Keratinocyte (primary cell): Measurements from ENCODE around the gene NFYC.

Experiments used
- EZH2 ChIP-seq: IDR thresholded peaks from one replicate; pipeline ENCODE4 v1.6.1; 2012; ENCODE audit warnings: inconsistent platforms, mild to moderate bottlenecking, low read length, moderate library complexity
- TF ChIP-seq, protein P1 (sequence below), 3 experiments: IDR thresholded peaks in 1 of 3; conservative IDR thresholded peaks in 1 of 3; optimal IDR thresholded peaks in 1 of 3; 2 replicates in 2 of 3; 3 replicates in 1 of 3; pipeline versions ENCODE3 to v1.5.1; 2011; ENCODE audit warnings: low read length in 3 of 3, mild to moderate bottlenecking in 3 of 3, moderate library complexity in 2 of 3, control low read depth in 1 of 3, inconsistent platforms in 1 of 3; ENCODE audit not compliant: insufficient read depth in 2 of 3; ENCODE audit errors: extremely low read depth in 1 of 3

GRCh38 chr1:40715491-40716059, 24.1 kb downstream of the NFYC start:
- TF ChIP-seq, protein P1, sequence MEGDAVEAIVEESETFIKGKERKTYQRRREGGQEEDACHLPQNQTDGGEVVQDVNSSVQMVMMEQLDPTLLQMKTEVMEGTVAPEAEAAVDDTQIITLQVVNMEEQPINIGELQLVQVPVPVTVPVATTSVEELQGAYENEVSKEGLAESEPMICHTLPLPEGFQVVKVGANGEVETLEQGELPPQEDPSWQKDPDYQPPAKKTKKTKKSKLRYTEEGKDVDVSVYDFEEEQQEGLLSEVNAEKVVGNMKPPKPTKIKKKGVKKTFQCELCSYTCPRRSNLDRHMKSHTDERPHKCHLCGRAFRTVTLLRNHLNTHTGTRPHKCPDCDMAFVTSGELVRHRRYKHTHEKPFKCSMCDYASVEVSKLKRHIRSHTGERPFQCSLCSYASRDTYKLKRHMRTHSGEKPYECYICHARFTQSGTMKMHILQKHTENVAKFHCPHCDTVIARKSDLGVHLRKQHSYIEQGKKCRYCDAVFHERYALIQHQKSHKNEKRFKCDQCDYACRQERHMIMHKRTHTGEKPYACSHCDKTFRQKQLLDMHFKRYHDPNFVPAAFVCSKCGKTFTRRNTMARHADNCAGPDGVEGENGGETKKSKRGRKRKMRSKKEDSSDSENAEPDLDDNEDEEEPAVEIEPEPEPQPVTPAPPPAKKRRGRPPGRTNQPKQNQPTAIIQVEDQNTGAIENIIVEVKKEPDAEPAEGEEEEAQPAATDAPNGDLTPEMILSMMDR (optimal IDR thresholded peaks at IDR 0.05 in 1 of 3, IDR thresholded peaks at IDR 0.05 in 1 of 3, conservative IDR thresholded peaks at IDR 0.05 in 1 of 3; ENCODE audit: extremely low read depth in 1 of 3, insufficient read depth in 2 of 3, low read length in 3 of 3): no peak
- TF ChIP-seq EZH2: no peak
